Endothelial cell of umbilical vein (primary cell): ENCODE data around the gene ORC1.

Source experiments
- CTCF ChIP-seq, 2 donors: IDR thresholded peaks; 1 replicate in 1 of 2; 2 replicates in 1 of 2; pipeline ENCODE4 v1.5.1; 2011; ENCODE audit warnings: low read length in 2 of 2, mild to moderate bottlenecking in 2 of 2, moderate library complexity in 2 of 2, control low read depth in 1 of 2, inconsistent platforms in 1 of 2, low read depth in 1 of 2; ENCODE audit not compliant: insufficient read depth in 1 of 2; ENCODE audit errors: extremely low read depth in 1 of 2
- POLR2A ChIP-seq: IDR thresholded peaks from 2 replicates; pipeline ENCODE4 v1.6.1; 2012; ENCODE audit warnings: low read depth, mild to moderate bottlenecking, control low read depth, low read length

DNA sequence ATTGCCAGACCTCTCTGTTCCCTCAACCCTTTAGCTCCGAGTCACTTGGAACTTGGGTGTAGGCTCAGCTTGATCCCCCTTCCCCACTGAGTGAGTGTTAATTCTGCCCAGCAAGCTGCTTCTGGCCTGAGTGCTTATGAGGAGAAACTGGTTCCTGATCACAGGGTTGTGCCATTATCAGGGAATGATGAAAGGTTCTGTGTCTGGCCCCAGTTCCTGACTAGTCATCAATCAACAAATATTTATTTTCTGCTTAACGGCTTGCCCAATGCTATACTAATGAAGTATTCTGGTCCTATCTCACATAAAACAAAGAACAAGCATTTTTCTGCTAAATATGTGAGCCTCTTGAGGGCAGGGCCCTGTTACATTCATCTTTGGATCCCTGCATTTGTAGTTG lies 59.0 kb downstream of the ORC1 start:
- TF ChIP-seq CTCF (IDR thresholded peaks at IDR 0.05; ENCODE audit: extremely low read depth in 1 of 2, insufficient read depth in 1 of 2, low read depth in 1 of 2, low read length in 2 of 2) (no peak), POLR2A (no peak)
